Glutamatergic neuron (in vitro differentiated cells): ENCODE data around the gene TBC1D21. TPM values are rescaled to one million over a fixed set of nuclear protein-coding genes. Genes with fewer than 3 reads are reported as not detected.

Experiments
- DNase-seq: peaks from one replicate; pipeline ENCODE4 v3.0.0; 2022
- H3K27ac Mint-ChIP-seq: one replicate; pipeline ENCODE4 v1.8.0; 2020; ENCODE audit warnings: mild to moderate bottlenecking, mixed read lengths, inconsistent platforms; ENCODE audit not compliant: unreplicated experiment
- H3K27me3 Mint-ChIP-seq: one replicate; pipeline ENCODE4 v1.8.0; 2020; ENCODE audit warnings: mild to moderate bottlenecking, moderate library complexity, mixed read lengths, inconsistent platforms; ENCODE audit not compliant: unreplicated experiment
- H3K36me3 Mint-ChIP-seq: one replicate; pipeline ENCODE4 v1.8.0; 2020; ENCODE audit warnings: mild to moderate bottlenecking, mixed read lengths, inconsistent platforms; ENCODE audit not compliant: unreplicated experiment
- H3K4me1 Mint-ChIP-seq: one replicate; pipeline ENCODE4 v1.8.0; 2020; ENCODE audit warnings: mild to moderate bottlenecking, low read depth, mixed read lengths, inconsistent platforms; ENCODE audit not compliant: unreplicated experiment
- H3K4me3 Mint-ChIP-seq: one replicate; pipeline ENCODE4 v1.8.0; 2020; ENCODE audit warnings: mild to moderate bottlenecking, mixed read lengths, inconsistent platforms; ENCODE audit not compliant: unreplicated experiment
- H3K9me3 Mint-ChIP-seq: one replicate; pipeline ENCODE4 v1.8.0; 2020; ENCODE audit warnings: mild to moderate bottlenecking, moderate library complexity, mixed read lengths, inconsistent platforms; ENCODE audit not compliant: unreplicated experiment
- CTCF ChIP-seq: fragments of 200-600 bp; sonication (generic); IDR thresholded peaks from one replicate; pipeline ENCODE4 v1.5.0; 2021; ENCODE audit not compliant: partially characterized antibody, unreplicated experiment
- total RNA-seq: library from RNA; stranded (reverse); fragmentation: NEBNext Ultra II Directional; extraction: Animal tissue kit (Norgen Biotek cat#: 25700); gene quantifications from one replicate; pipeline ENCODE4 v1.2.1, GENCODE V29; 2021; ENCODE audit not compliant: unreplicated experiment

The TBC1D21 gene
- total RNA-seq, 1 donor from 2014 or later: not detected

GRCh38 chr15:73924171-73924921, 51.0 kb downstream of the TBC1D21 start:
- Mint-ChIP-seq H3K27me3 (peaks cover 17% of the 10 kb centered on the region), H3K4me3 (peak overlapping the region; percentile 81), H3K9me3 (peaks cover 24% of the 10 kb centered on the region), H3K4me1 (peaks cover 61% of the 10 kb centered on the region), H3K27ac (peak overlapping the region; percentile 92), H3K36me3 (no peaks in the 10 kb centered on the region)
- peak; percentile 74 for DNase-seq
- TF ChIP-seq CTCF: no peak

- peak overlapping the region; percentile 90 for H3K27ac Mint-ChIP-seq
- peaks cover 58% of the 10 kb centered on the region for H3K4me1 Mint-ChIP-seq
- H3K4me3 Mint-ChIP-seq: peak overlapping the region; percentile 94
- peaks cover 24% of the 10 kb centered on the region for H3K9me3 Mint-ChIP-seq
- no peaks in the 10 kb centered on the region for H3K36me3 Mint-ChIP-seq
- H3K27me3 Mint-ChIP-seq: peaks cover 17% of the 10 kb centered on the region
- DNase-seq: no peak
- no peak for TF ChIP-seq CTCF
Observed at GRCh38 chr15:73925848-73926218, 52.5 kb downstream of the TBC1D21 start.

GRCh38 chr15:73926219-73927002, 53.0 kb downstream of the TBC1D21 start, which contains the start of gene LOXL1:
Gene LOXL1, plus strand, starts transcription at chr15:73926462. Its CDS starts 322 bp downstream, at chr15:73926784.
- H3K4me3 Mint-ChIP-seq: peak within 1 kb of the TSS; percentile 94
- peaks cover 24% of the 10 kb centered on the region for H3K9me3 Mint-ChIP-seq
- H3K36me3 Mint-ChIP-seq: no peaks in the 10 kb centered on the region
- H3K27ac Mint-ChIP-seq: peak within 1 kb of the TSS; percentile 90
- peak; percentile 79 for DNase-seq
- TF ChIP-seq CTCF: no peak
- peaks cover 58% of the 10 kb centered on the region for H3K4me1 Mint-ChIP-seq
- peaks cover 17% of the 10 kb centered on the region for H3K27me3 Mint-ChIP-seq

- DNase-seq: peak; percentile 80
- TF ChIP-seq CTCF: no peak
- Mint-ChIP-seq H3K4me3 (peak overlapping the region; percentile 61), H3K4me1 (peaks cover 53% of the 10 kb centered on the region), H3K9me3 (peaks cover 21% of the 10 kb centered on the region), H3K27me3 (peaks cover 13% of the 10 kb centered on the region), H3K36me3 (no peaks in the 10 kb centered on the region), H3K27ac (no peak overlapping the region)
Observed at GRCh38 chr15:73927003-73927475, 53.7 kb downstream of the TBC1D21 start.
